Hepatocyte (in vitro differentiated cells): ENCODE results near the gene ENOX1. TPM values are rescaled to one million over a fixed set of nuclear protein-coding genes. Genes with fewer than 3 reads are reported as not detected.

Source experiments
- DNase-seq: peaks from one replicate; pipeline ENCODE4 v3.0.0-alpha.2; 2016; ENCODE audit warnings: low spot score
- H2AFZ ChIP-seq: fragments of 200-600 bp; sonication (generic); 2 replicates; pipeline ENCODE4 v1.6.0; 2016; ENCODE audit warnings: antibody characterized with exemption, mild to moderate bottlenecking
- H3K27ac ChIP-seq: fragments of 200-600 bp; sonication (generic); 2 replicates; pipeline ENCODE4 v1.5.1; 2016; ENCODE audit warnings: mild to moderate bottlenecking
- H3K27me3 ChIP-seq: fragments of 200-600 bp; sonication (generic); 2 replicates; pipeline ENCODE4 v1.6.1; 2016
- H3K36me3 ChIP-seq: fragments of 200-600 bp; sonication (generic); replicated peaks from 2 replicates; pipeline ENCODE4 v1.5.1; 2016; ENCODE audit warnings: low read depth; ENCODE audit not compliant: insufficient read depth
- H3K4me1 ChIP-seq: fragments of 200-600 bp; sonication (generic); 2 replicates; pipeline ENCODE4 v1.5.1; 2016; ENCODE audit warnings: mild to moderate bottlenecking, moderate library complexity; ENCODE audit not compliant: insufficient read depth
- H3K4me2 ChIP-seq: fragments of 200-600 bp; sonication (generic); 2 replicates; pipeline ENCODE4 v1.6.0; 2016
- H3K4me3 ChIP-seq: fragments of 200-600 bp; sonication (generic); 2 replicates; pipeline ENCODE4 v1.5.1; 2016; ENCODE audit warnings: mild to moderate bottlenecking
- H3K79me2 ChIP-seq: fragments of 200-600 bp; sonication (generic); 2 replicates; pipeline ENCODE4 v1.6.0; 2017; ENCODE audit warnings: mild to moderate bottlenecking
- H3K9me2 ChIP-seq: fragments of 200-600 bp; sonication (generic); replicated peaks from 2 replicates; pipeline ENCODE4 v1.6.0; 2017; ENCODE audit warnings: mild to moderate bottlenecking; ENCODE audit not compliant: insufficient read depth
- H3K9me3 ChIP-seq: fragments of 200-600 bp; sonication (generic); 2 replicates; pipeline ENCODE4 v1.5.1; 2016; ENCODE audit warnings: low read depth, mild to moderate bottlenecking
- H4K20me1 ChIP-seq: fragments of 200-600 bp; sonication (generic); 2 replicates; pipeline ENCODE4 v1.6.0; 2016; ENCODE audit warnings: mild to moderate bottlenecking; ENCODE audit not compliant: insufficient read depth, poor library complexity, severe bottlenecking
- EZH2 ChIP-seq: fragments of 200-600 bp; sonication (generic); IDR thresholded peaks from 2 replicates; pipeline ENCODE4 v1.6.1; 2016; ENCODE audit warnings: antibody characterized with exemption, mild to moderate bottlenecking, borderline replicate concordance
- EZH2phosphoT487 ChIP-seq: fragments of 200-600 bp; sonication (generic); IDR thresholded peaks from one replicate; pipeline ENCODE4 v1.6.1; 2018; ENCODE audit warnings: antibody characterized with exemption, mild to moderate bottlenecking, low read depth, moderate library complexity; ENCODE audit not compliant: unreplicated experiment, severe bottlenecking
- WGBS: methylation state at CpG from one replicate; pipeline ENCODE4 v1.1.6; 2016; ENCODE audit warnings: low lambda C conversion rate; ENCODE audit errors: missing lambda C conversion rate; 5-methylcytosine and 5-hydroxymethylcytosine counted together
- polyA plus RNA-seq: library from polyadenylated mRNA; unstranded; fragments of >200 nt; fragmentation: Nextera tagmentation; extraction: Ambion mirVana; gene quantifications from 2 replicates; pipeline ENCODE4 v1.2.1, GENCODE V29; 2016
- total RNA-seq: library from RNA; depleted of rRNA; stranded (reverse); fragments of >200 nt; gene quantifications from 2 replicates; pipeline ENCODE4 v1.2.3, GENCODE V29; 2014
- TF ChIP-seq, protein P1 (sequence below): fragments of 200-600 bp; sonication (generic); IDR thresholded peaks from 2 replicates; pipeline ENCODE4 v1.5.1; 2016; ENCODE audit warnings: antibody characterized with exemption, mild to moderate bottlenecking; ENCODE audit not compliant: poor library complexity

ENOX1 gene
- total and polyA plus RNA-seq, 2 experiments from 2014 or later = 2.4 to 4.0 TPM

DNA sequence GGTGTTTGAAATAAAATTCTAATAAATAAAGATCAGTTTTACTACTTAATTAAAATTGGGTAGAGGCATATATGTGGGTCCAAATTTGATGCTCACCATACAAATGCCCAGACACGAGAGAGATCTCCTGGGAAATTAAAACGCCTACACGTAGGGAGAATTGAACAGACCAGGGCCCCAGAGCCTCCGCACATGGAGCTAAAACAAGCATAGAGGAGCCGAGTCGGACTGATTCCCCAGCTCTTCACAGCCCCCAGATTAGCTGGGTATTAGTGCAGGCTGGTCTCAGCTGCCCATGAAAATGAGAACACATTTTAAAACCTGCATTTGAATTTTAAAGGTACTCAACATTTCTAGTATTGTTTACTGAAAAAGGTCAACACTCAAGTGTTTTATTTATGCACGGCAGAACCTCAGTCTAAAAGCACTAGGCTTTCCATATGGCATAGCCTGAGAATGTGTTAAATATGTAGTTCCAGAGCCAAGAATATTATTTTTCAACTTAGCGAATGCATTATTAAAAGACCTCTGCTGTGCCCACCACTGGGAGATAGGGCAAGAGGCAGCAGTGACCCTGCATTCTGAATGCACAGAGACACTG lies 344.8 kb downstream of the ENOX1 start:
- H3K4me2 ChIP-seq = no peak overlapping the region
- no peak for TF ChIP-seq EZH2phosphoT487
- TF ChIP-seq, protein P1, sequence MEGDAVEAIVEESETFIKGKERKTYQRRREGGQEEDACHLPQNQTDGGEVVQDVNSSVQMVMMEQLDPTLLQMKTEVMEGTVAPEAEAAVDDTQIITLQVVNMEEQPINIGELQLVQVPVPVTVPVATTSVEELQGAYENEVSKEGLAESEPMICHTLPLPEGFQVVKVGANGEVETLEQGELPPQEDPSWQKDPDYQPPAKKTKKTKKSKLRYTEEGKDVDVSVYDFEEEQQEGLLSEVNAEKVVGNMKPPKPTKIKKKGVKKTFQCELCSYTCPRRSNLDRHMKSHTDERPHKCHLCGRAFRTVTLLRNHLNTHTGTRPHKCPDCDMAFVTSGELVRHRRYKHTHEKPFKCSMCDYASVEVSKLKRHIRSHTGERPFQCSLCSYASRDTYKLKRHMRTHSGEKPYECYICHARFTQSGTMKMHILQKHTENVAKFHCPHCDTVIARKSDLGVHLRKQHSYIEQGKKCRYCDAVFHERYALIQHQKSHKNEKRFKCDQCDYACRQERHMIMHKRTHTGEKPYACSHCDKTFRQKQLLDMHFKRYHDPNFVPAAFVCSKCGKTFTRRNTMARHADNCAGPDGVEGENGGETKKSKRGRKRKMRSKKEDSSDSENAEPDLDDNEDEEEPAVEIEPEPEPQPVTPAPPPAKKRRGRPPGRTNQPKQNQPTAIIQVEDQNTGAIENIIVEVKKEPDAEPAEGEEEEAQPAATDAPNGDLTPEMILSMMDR = no peak
- TF ChIP-seq EZH2 = no peak

DNA sequence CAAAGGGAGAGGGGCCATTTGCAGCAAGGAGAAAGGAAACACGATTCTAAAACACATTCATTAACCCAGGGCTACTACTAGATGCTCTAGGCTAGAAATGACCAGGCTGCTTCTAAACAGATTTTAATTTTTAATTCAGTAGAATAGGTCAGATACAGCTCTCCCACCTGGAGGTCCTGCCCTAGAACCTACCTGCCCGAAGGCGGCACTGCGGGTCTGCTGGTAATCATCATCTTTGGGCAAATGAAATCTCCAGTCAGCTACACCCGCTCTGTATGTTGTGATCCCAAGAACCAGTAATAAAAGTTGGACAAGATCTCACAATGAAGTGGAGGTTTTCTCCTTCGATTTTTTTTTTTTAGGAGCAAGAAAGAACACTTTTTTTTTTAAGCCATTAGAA lies 345.3 kb downstream of the ENOX1 start:
- H3K9me3 ChIP-seq = no peaks in the 10 kb centered on the region
- H3K4me3 ChIP-seq = no peak overlapping the region
- no peaks in the 10 kb centered on the region for H3K27me3 ChIP-seq
- H3K27ac ChIP-seq = no peak overlapping the region
- H2AFZ ChIP-seq = no peak overlapping the region
- TF ChIP-seq, protein P1 = no peak
- TF ChIP-seq EZH2phosphoT487 (no peak), EZH2 (no peak)
- H3K4me1 ChIP-seq = peaks cover 7% of the 10 kb centered on the region
- 68% methylated on average over 6 of the region's 6 CpGs for WGBS
- no peak for DNase-seq
- H4K20me1 ChIP-seq = no peaks in the 10 kb centered on the region
- H3K79me2 ChIP-seq = no peaks in the 10 kb centered on the region
- H3K36me3 ChIP-seq = no peaks in the 10 kb centered on the region
- H3K4me2 ChIP-seq = no peak overlapping the region
- H3K9me2 ChIP-seq = no peaks in the 10 kb centered on the region

More for the DNA sequence above, 344.8 kb downstream of the ENOX1 start:
- Histone ChIP-seq H3K4me1 (peaks cover 7% of the 10 kb centered on the region), H3K79me2 (no peaks in the 10 kb centered on the region), H3K27me3 (no peaks in the 10 kb centered on the region), H2AFZ (no peak overlapping the region), H3K9me3 (no peaks in the 10 kb centered on the region), H3K36me3 (no peaks in the 10 kb centered on the region), H4K20me1 (no peaks in the 10 kb centered on the region), H3K27ac (no peak overlapping the region), H3K4me3 (no peak overlapping the region), H3K9me2 (no peaks in the 10 kb centered on the region)
- DNase-seq = no peak
- WGBS = 70% methylated on average over 8 of the region's 8 CpGs

GRCh38 chr13:43434191-43434590 lies 352.6 kb downstream of the ENOX1 start:
- no peak for DNase-seq
- Histone ChIP-seq H3K9me3 (no peaks in the 10 kb centered on the region), H3K4me3 (no peak overlapping the region), H3K27ac (no peak overlapping the region), H4K20me1 (no peaks in the 10 kb centered on the region), H3K4me1 (no peaks in the 10 kb centered on the region), H2AFZ (no peak overlapping the region), H3K9me2 (no peaks in the 10 kb centered on the region), H3K36me3 (no peaks in the 10 kb centered on the region), H3K79me2 (no peaks in the 10 kb centered on the region), H3K4me2 (no peak overlapping the region), H3K27me3 (no peaks in the 10 kb centered on the region)
- WGBS = 92% methylated on average over 3 of the region's 3 CpGs
- no peak for TF ChIP-seq EZH2
- TF ChIP-seq, protein P1 = no peak
- TF ChIP-seq EZH2phosphoT487 = no peak
